Vagina (tissue), 2 donors: ENCODE measurements around the gene TNIK.
"Not testable (repeated sequence)": the region's sequence is repeated elsewhere in the genome, so short reads cannot be mapped to it uniquely, and the experiment has no call there.

Experiments used
- CTCF ChIP-seq, 3 experiments: fragments of 450-650 bp in 2 of 3; fragments of 200-600 bp in 1 of 3; sonication (generic) in 1 of 3; IDR thresholded peaks; one replicate each; pipeline ENCODE4 v1.5.1; 2017 to 2019; ENCODE audit warnings: antibody characterized with exemption in 3 of 3, mild to moderate bottlenecking in 2 of 3, moderate library complexity in 2 of 3
- POLR2A ChIP-seq, 2 donors: fragments of 450-650 bp; IDR thresholded peaks; one replicate each; pipeline ENCODE4 v1.6.1; 2017; ENCODE audit warnings: antibody characterized with exemption in 2 of 2, mild to moderate bottlenecking in 2 of 2, moderate library complexity in 2 of 2

GRCh38 chr3:171382347-171382746, 77.9 kb downstream of the TNIK start:
- TF ChIP-seq POLR2A, CTCF (IDR thresholded peaks at IDR 0.05): not testable (repeated sequence)
